SH-SY5Y (cell line): ENCODE data around the gene CHST7.

Experiments used
- GATA2 ChIP-seq: IDR thresholded peaks from 2 replicates; pipeline ENCODE4 v1.6.1; 2011; ENCODE audit warnings: mild to moderate bottlenecking, low read depth, low read length
- GATA3 ChIP-seq: IDR thresholded peaks from 2 replicates; pipeline ENCODE4 v1.6.1; 2011; ENCODE audit warnings: low read depth, mild to moderate bottlenecking, low read length, moderate library complexity

- TF ChIP-seq GATA3 (no peak), GATA2 (no peak)
Measured at GRCh38 chrX:46571423-46572339, 1.9 kb upstream of the CHST7 start.
